Neuronal stem cell (in vitro differentiated cells): Measurements from ENCODE around the gene BSCL2.

ENCODE experiments used
- DNase-seq: peaks from one replicate; pipeline ENCODE4 v3.0.0-alpha.2; 2013; ENCODE audit warnings: low spot score
- H2AFZ ChIP-seq: one replicate; pipeline ENCODE4 v1.6.1; 2013; ENCODE audit warnings: mild to moderate bottlenecking, low read length, inconsistent platforms
- H2AK5ac ChIP-seq: 2 replicates; pipeline ENCODE4 v1.6.1; 2013; ENCODE audit warnings: low read depth, mild to moderate bottlenecking, inconsistent platforms, low read length, moderate library complexity, mixed read lengths
- H2BK120ac ChIP-seq: 2 replicates; pipeline ENCODE4 v1.6.1; 2013; ENCODE audit warnings: low read depth, mild to moderate bottlenecking, inconsistent platforms, low read length, moderate library complexity, mixed read lengths
- H2BK12ac ChIP-seq: one replicate; pipeline ENCODE4 v1.6.1; 2013; ENCODE audit warnings: low read length, inconsistent platforms
- H2BK15ac ChIP-seq: 2 replicates; pipeline ENCODE4 v1.6.1; 2013; ENCODE audit warnings: mild to moderate bottlenecking, low read length, inconsistent platforms, mixed read lengths
- H2BK5ac ChIP-seq: one replicate; pipeline ENCODE4 v1.6.1; 2013; ENCODE audit warnings: inconsistent platforms, mild to moderate bottlenecking, low read length, moderate library complexity
- H3K14ac ChIP-seq: one replicate; pipeline ENCODE4 v1.6.1; 2013; ENCODE audit warnings: low read length, inconsistent platforms
- H3K18ac ChIP-seq: 2 replicates; pipeline ENCODE4 v1.6.1; 2013; ENCODE audit warnings: low read length, inconsistent platforms
- H3K23ac ChIP-seq: 2 replicates; pipeline ENCODE4 v1.6.1; 2013; ENCODE audit warnings: low read depth, mild to moderate bottlenecking, mixed read lengths, low read length, inconsistent platforms; ENCODE audit not compliant: poor library complexity
- H3K27ac ChIP-seq: replicated peaks from 3 replicates; pipeline ENCODE4 v1.5.1; 2013; ENCODE audit warnings: low read length, inconsistent platforms
- H3K27me3 ChIP-seq, 3 experiments: 2 replicates each; pipeline ENCODE4 v1.6.1; 2013; ENCODE audit warnings: low read length in 3 of 3, mild to moderate bottlenecking in 2 of 3, inconsistent platforms in 1 of 3, low read depth in 1 of 3, mixed read lengths in 1 of 3, moderate library complexity in 1 of 3; ENCODE audit not compliant: control insufficient read depth in 3 of 3, insufficient read depth in 3 of 3
- H3K36me3 ChIP-seq, 2 donors: replicated peaks in 1 of 2; 2 replicates each; pipeline ENCODE4 v1.6.1; 2013; ENCODE audit warnings: low read length in 2 of 2; ENCODE audit not compliant: control insufficient read depth in 2 of 2, insufficient read depth in 2 of 2
- H3K4ac ChIP-seq: 2 replicates; pipeline ENCODE4 v1.6.1; 2013; ENCODE audit warnings: inconsistent platforms, mild to moderate bottlenecking, low read length, moderate library complexity
- H3K4me1 ChIP-seq, 2 donors: 1 replicate in 1 of 2; 2 replicates in 1 of 2; pipeline ENCODE4 v1.6.1; 2013; ENCODE audit warnings: low read length in 2 of 2, low read depth in 1 of 2; ENCODE audit not compliant: control insufficient read depth in 2 of 2, insufficient read depth in 1 of 2
- H3K4me2 ChIP-seq: one replicate; pipeline ENCODE4 v1.6.1; 2013; ENCODE audit warnings: mild to moderate bottlenecking, low read length, inconsistent platforms; ENCODE audit not compliant: insufficient read depth, poor library complexity, severe bottlenecking
- H3K4me3 ChIP-seq, 2 donors: 2 replicates each; pipeline ENCODE4 v1.5.1; 2013; ENCODE audit warnings: low read length in 2 of 2, mild to moderate bottlenecking in 2 of 2, inconsistent platforms in 1 of 2, moderate library complexity in 1 of 2
- H3K79me1 ChIP-seq: one replicate; pipeline ENCODE4 v1.6.1; 2013; ENCODE audit warnings: low read depth, mild to moderate bottlenecking, inconsistent platforms, low read length, moderate library complexity
- H3K9ac ChIP-seq: one replicate; pipeline ENCODE4 v1.6.1; 2013; ENCODE audit warnings: mild to moderate bottlenecking, low read depth, low read length, inconsistent platforms; ENCODE audit not compliant: poor library complexity
- H3K9me3 ChIP-seq, 2 donors: replicated peaks in 1 of 2; 2 replicates each; pipeline versions ENCODE3 to v1.6.1; 2013; ENCODE audit warnings: low read length in 2 of 2, mild to moderate bottlenecking in 2 of 2, inconsistent platforms in 1 of 2, low read depth in 1 of 2, mixed read lengths in 1 of 2, moderate library complexity in 1 of 2; ENCODE audit not compliant: control insufficient read depth in 2 of 2, insufficient read depth in 1 of 2
- H4K8ac ChIP-seq: one replicate; pipeline ENCODE4 v1.6.1; 2013; ENCODE audit warnings: low read depth, mild to moderate bottlenecking, inconsistent platforms, low read length, moderate library complexity
- H4K91ac ChIP-seq: one replicate; pipeline ENCODE4 v1.6.1; 2013; ENCODE audit warnings: low read length, low read depth, mild to moderate bottlenecking, inconsistent platforms; ENCODE audit not compliant: poor library complexity
- WGBS, 2 donors: extraction: QIAGEN DNeasy Blood & Tissue Kit; methylation state at CpG; one replicate each; pipeline ENCODE4 v1.1.7; 2013; ENCODE audit warnings: missing lambda C conversion rate in 2 of 2, mixed read lengths in 1 of 2; ENCODE audit not compliant: insufficient read length in 2 of 2, insufficient replicate concordance in 1 of 2; ENCODE audit errors: extremely low coverage in 2 of 2; 5-methylcytosine and 5-hydroxymethylcytosine counted together

The BSCL2 gene

GRCh38 chr11:62682518-62682917 lies 24.7 kb downstream of the BSCL2 start:
- H2BK12ac ChIP-seq = no peak overlapping the region
- no peak overlapping the region for H4K91ac ChIP-seq
- no peak overlapping the region for H3K27ac ChIP-seq
- no peak overlapping the region for H2BK15ac ChIP-seq
- no peak overlapping the region for H2BK5ac ChIP-seq
- H3K27me3 ChIP-seq = no peaks in the 10 kb centered on the region
- no peak overlapping the region for H4K8ac ChIP-seq
- no peak overlapping the region for H3K4me3 ChIP-seq
- WGBS, 2 donors = no CpG with 5 or more reads among the region's 7 CpGs
- H3K14ac ChIP-seq = no peak overlapping the region
- DNase-seq = no peak
- no peaks in the 10 kb centered on the region for H3K9me3 ChIP-seq
- peaks cover 6% of the 10 kb centered on the region for H3K79me1 ChIP-seq
- no peak overlapping the region for H3K9ac ChIP-seq
- no peak overlapping the region for H2BK120ac ChIP-seq
- H2AK5ac ChIP-seq = no peak overlapping the region
- H3K4me2 ChIP-seq = no peak overlapping the region
- no peak overlapping the region for H2AFZ ChIP-seq
- no peak overlapping the region for H3K18ac ChIP-seq
- no peak overlapping the region for H3K23ac ChIP-seq
- no peak overlapping the region for H3K4ac ChIP-seq
- H3K36me3 ChIP-seq = peaks cover 4 to 8% of the 10 kb centered on the region in 2 donors
- H3K4me1 ChIP-seq = peaks cover 4 to 11% of the 10 kb centered on the region in 2 donors

GRCh38 chr11:62680825-62681240 lies 26.4 kb downstream of the BSCL2 start:
- Histone ChIP-seq H3K18ac (no peak overlapping the region), H3K36me3 (peaks cover 12 to 23% of the 10 kb centered on the region in 2 donors), H2BK15ac (no peak overlapping the region), H3K27me3 (no peaks in the 10 kb centered on the region), H3K27ac (no peak overlapping the region), H3K4me2 (no peak overlapping the region), H3K4me3 (no peak overlapping the region), H2BK120ac (no peak overlapping the region), H3K4ac (no peak overlapping the region), H3K79me1 (peaks cover 6% of the 10 kb centered on the region), H3K9me3 (no peaks in the 10 kb centered on the region), H2AK5ac (no peak overlapping the region), H2BK5ac (no peak overlapping the region), H3K9ac (no peak overlapping the region), H3K4me1 (peaks cover 4 to 11% of the 10 kb centered on the region in 2 donors), H4K91ac (no peak overlapping the region), H2BK12ac (no peak overlapping the region), H2AFZ (peak overlapping the region; percentile 82), H3K23ac (no peak overlapping the region), H3K14ac (no peak overlapping the region), H4K8ac (no peak overlapping the region)
- no CpG with 5 or more reads among the region's 4 CpGs for WGBS, 2 donors
- DNase-seq = no peak

- Histone ChIP-seq H3K18ac (peak within 1 kb of the TSS; percentile 91), H2BK12ac (no peak within 1 kb of the TSS), H3K27me3 (no peaks in the 10 kb centered on the region), H3K79me1 (peaks cover 6% of the 10 kb centered on the region), H2BK15ac (no peak within 1 kb of the TSS), H2BK5ac (peak within 1 kb of the TSS; percentile 96), H3K4ac (no peak within 1 kb of the TSS), H3K9ac (peak within 1 kb of the TSS; percentile 98), H3K14ac (no peak within 1 kb of the TSS), H3K4me3 (peak within 1 kb of the TSS; percentile 91 to 95), H3K9me3 (no peaks in the 10 kb centered on the region), H2AK5ac (peak within 1 kb of the TSS; percentile 94), H3K36me3 (peaks cover 12 to 36% of the 10 kb centered on the region in 2 donors), H3K4me2 (peak within 1 kb of the TSS; percentile 76), H4K91ac (no peak within 1 kb of the TSS), H3K4me1 (peaks cover 4 to 11% of the 10 kb centered on the region in 2 donors), H2AFZ (peak within 1 kb of the TSS; percentile 96), H2BK120ac (no peak within 1 kb of the TSS), H3K27ac (peak within 1 kb of the TSS; percentile 42), H3K23ac (peak within 1 kb of the TSS; percentile 74), H4K8ac (peak within 1 kb of the TSS; percentile 93)
- no CpG with 5 or more reads among the region's 55 CpGs for WGBS, 2 donors
- peak; percentile 65 for DNase-seq
Observed at GRCh38 chr11:62678770-62679696, 28.2 kb downstream of the BSCL2 start, which contains the start of gene UBXN1. TSS of gene UBXN1 (minus strand) at chr11:62679073. CDS start at chr11:62678923, 150 bp downstream.

GRCh38 chr11:62678433-62678769 lies 28.8 kb downstream of the BSCL2 start:
- Histone ChIP-seq H2BK15ac (no peak overlapping the region), H3K23ac (peak overlapping the region; percentile 74), H2AK5ac (peak overlapping the region; percentile 94), H3K4me2 (peak overlapping the region; percentile 71), H3K9me3 (no peaks in the 10 kb centered on the region), H3K4me3 (peak overlapping the region; percentile 91 to 95), H3K9ac (peak overlapping the region; percentile 98), H3K14ac (no peak overlapping the region), H4K91ac (no peak overlapping the region), H2BK5ac (peak overlapping the region; percentile 96), H3K18ac (peak overlapping the region; percentile 66), H4K8ac (no peak overlapping the region), H3K27ac (no peak overlapping the region), H3K4me1 (peaks cover 4 to 11% of the 10 kb centered on the region in 2 donors), H2AFZ (peak overlapping the region; percentile 96), H3K79me1 (peaks cover 6% of the 10 kb centered on the region), H3K4ac (no peak overlapping the region), H3K27me3 (no peaks in the 10 kb centered on the region), H2BK12ac (no peak overlapping the region), H2BK120ac (no peak overlapping the region), H3K36me3 (peaks cover 15 to 42% of the 10 kb centered on the region in 2 donors)
- WGBS, 2 donors = no CpG with 5 or more reads among the region's 16 CpGs
- no peak for DNase-seq
